Right kidney (tissue), 1 donor: ENCODE data around the gene DOHH.
"Not testable (repeated sequence)": the region's sequence is repeated elsewhere in the genome, so short reads cannot be mapped to it uniquely, and the experiment has no call there.

Experiments
- DNase-seq: peaks from one replicate; pipeline ENCODE4 v3.0.0-alpha.2; 2016

Gene DOHH

GRCh38 chr19:3459089-3459881 lies 41.2 kb downstream of the DOHH start:
- DNase-seq, result peak; percentile 78

GRCh38 chr19:3458229-3459088 lies 42.0 kb downstream of the DOHH start:
- DNase-seq, result peak; percentile 70

GRCh38 chr19:3457528-3458228 lies 42.8 kb downstream of the DOHH start:
- DNase-seq, result no peak

GRCh38 chr19:3456925-3457527 lies 43.4 kb downstream of the DOHH start:
- no peak for DNase-seq

GRCh38 chr19:3455960-3456601 lies 44.4 kb downstream of the DOHH start:
- DNase-seq, result no peak

- no peak for DNase-seq
These were observed 45.0 kb downstream of the DOHH start for GRCh38 chr19:3455393-3455955.

GRCh38 chr19:3454656-3455392 lies 45.6 kb downstream of the DOHH start:
- DNase-seq, result no peak

- DNase-seq, result no peak
These were observed 46.6 kb downstream of the DOHH start for GRCh38 chr19:3453840-3454239.

- DNase-seq, result not testable (repeated sequence)
These were observed 47.6 kb downstream of the DOHH start for GRCh38 chr19:3452942-3453214.

GRCh38 chr19:3452171-3452941 lies 48.1 kb downstream of the DOHH start:
- DNase-seq, result no peak

GRCh38 chr19:3451451-3451866 lies 49.0 kb downstream of the DOHH start:
- no peak for DNase-seq

GRCh38 chr19:3450796-3451411 lies 49.6 kb downstream of the DOHH start:
- DNase-seq, result no peak

GRCh38 chr19:3448616-3449334 lies 51.7 kb downstream of the DOHH start:
- no peak for DNase-seq

GRCh38 chr19:3446657-3447056 lies 53.8 kb downstream of the DOHH start:
- DNase-seq, result not testable (repeated sequence)

GRCh38 chr19:3444695-3445234 lies 55.7 kb downstream of the DOHH start:
- DNase-seq, result no peak

- peak; percentile 60 for DNase-seq
These were observed 56.4 kb downstream of the DOHH start for GRCh38 chr19:3443840-3444694.

GRCh38 chr19:3442487-3443071 lies 57.9 kb downstream of the DOHH start:
- DNase-seq, result no peak

- no peak for DNase-seq
These were observed 58.5 kb downstream of the DOHH start for GRCh38 chr19:3441986-3442329.
